Measurements from ENCODE around the gene FIGNL2. TPM values are rescaled to one million over a fixed set of nuclear protein-coding genes. Genes with fewer than 3 reads are reported as not detected.
A peak's percentile ranks its signal among the peaks of the same experiment; 100 is the strongest.

Gene FIGNL2
- total RNA-seq, 4 donors from 2014 or later = 0.17 to 0.49 (median 0.29) TPM; not detected in 1

DNA sequence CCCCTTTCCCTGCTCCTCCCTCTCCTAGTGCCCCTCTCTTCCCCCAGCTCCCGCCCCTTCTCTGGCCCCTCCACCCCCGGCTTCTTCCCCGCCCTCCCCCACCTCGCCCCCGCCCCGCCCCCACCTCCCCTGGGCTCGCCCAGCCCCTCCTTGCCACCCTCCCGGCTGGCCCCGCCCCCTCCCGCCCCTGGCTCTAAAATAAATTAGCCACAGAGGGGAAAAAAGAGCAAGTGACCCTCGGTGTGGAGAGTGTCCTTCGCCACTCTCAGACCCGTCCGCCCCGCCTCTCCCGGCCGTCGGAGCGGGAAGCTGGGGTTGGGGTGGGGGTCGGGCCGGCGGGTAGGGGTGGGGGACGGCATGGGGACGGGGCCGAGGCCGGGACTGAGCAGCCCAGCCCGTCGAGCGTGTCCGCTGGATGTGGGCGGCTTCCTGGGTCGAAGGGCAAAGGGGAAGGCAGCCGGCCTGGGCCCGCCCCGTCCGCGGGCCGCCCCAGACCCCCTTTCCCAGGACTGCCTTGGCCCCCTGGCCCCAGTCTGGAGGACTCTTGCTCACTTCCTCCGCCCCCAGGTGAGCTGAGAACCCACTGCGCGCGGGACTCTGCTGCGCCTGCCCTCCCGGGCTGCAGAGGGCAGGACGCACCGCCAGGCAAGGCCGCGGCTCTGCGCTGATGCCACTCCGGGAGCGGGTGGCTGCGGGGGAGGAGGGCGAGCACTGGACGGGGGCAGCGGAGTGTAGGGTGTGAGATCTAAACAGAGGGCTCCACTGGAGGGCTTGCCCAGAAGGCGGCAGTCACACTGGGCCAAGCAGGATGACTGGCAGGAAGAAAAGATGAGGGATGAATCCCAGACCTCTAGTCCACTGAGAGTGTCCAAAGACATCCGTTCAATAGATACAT is 570 bp upstream of the FIGNL2 start:
- no peak for DNase-seq (ENCODE audit: low spot score in 2 of 2)

DNA sequence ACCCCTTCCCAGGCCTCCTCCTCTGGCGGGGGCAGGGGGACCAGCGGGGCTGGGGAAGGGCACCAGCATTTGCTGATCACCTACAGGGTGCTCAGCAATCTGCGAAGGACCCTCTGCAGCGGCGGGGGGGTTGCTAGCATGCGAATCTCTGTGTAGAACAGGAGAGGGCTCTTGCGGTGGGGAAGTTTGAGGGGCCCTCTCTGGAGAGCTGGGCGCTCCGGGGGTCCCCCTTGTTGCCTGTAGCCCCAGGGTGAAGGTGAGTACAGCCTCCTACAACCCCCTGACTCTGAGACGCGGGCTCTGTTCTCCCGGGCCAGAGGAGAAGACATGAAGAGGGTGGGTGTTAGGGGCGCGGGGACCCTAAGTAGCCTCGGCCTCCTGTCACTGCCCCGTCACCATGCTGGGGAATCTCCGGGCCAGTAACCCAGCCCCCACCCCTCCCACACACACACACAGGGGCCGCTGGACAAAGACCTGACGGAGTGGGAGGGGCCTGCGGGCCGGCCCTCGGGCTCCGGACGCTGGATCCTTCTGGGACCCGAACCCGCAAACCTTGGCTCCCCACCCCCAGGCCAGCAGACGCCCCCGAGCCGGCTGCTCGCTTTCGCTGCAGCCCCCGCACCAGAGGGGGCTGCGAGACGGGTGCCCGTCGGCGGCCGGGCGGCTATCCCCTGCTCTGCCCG is 734 bp downstream of the FIGNL2 start:
- no peak for DNase-seq (ENCODE audit: low spot score in 2 of 2)
- intact Hi-C loops (cut with DNase I; ENCODE audit: low total_unique reads) = no loop called here
- H3K4me3 ChIP-seq (ENCODE audit: low read depth, poor library complexity, severe bottlenecking) = peak overlapping the region; percentile 2
- WGBS, 2 donors = 2 to 5% methylated on average over 11 to 15 of the region's 40 CpGs
- TF ChIP-seq POLR2A (IDR thresholded peaks at IDR 0.05) = no peak
- TF ChIP-seq, protein P1, sequence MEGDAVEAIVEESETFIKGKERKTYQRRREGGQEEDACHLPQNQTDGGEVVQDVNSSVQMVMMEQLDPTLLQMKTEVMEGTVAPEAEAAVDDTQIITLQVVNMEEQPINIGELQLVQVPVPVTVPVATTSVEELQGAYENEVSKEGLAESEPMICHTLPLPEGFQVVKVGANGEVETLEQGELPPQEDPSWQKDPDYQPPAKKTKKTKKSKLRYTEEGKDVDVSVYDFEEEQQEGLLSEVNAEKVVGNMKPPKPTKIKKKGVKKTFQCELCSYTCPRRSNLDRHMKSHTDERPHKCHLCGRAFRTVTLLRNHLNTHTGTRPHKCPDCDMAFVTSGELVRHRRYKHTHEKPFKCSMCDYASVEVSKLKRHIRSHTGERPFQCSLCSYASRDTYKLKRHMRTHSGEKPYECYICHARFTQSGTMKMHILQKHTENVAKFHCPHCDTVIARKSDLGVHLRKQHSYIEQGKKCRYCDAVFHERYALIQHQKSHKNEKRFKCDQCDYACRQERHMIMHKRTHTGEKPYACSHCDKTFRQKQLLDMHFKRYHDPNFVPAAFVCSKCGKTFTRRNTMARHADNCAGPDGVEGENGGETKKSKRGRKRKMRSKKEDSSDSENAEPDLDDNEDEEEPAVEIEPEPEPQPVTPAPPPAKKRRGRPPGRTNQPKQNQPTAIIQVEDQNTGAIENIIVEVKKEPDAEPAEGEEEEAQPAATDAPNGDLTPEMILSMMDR (IDR thresholded peaks at IDR 0.05) = no peak

More for the DNA sequence above, 570 bp upstream of the FIGNL2 start:
- intact Hi-C loops (cut with DNase I; ENCODE audit: low total_unique reads) = no loop called here
- H3K4me3 ChIP-seq (ENCODE audit: low read depth, poor library complexity, severe bottlenecking) = no peak overlapping the region
- 58 to 73% methylated on average over 34 to 48 of the region's 57 CpGs for WGBS, 2 donors
- no peak for TF ChIP-seq POLR2A (IDR thresholded peaks at IDR 0.05)
- TF ChIP-seq, protein P1 (IDR thresholded peaks at IDR 0.05) = no peak

DNA sequence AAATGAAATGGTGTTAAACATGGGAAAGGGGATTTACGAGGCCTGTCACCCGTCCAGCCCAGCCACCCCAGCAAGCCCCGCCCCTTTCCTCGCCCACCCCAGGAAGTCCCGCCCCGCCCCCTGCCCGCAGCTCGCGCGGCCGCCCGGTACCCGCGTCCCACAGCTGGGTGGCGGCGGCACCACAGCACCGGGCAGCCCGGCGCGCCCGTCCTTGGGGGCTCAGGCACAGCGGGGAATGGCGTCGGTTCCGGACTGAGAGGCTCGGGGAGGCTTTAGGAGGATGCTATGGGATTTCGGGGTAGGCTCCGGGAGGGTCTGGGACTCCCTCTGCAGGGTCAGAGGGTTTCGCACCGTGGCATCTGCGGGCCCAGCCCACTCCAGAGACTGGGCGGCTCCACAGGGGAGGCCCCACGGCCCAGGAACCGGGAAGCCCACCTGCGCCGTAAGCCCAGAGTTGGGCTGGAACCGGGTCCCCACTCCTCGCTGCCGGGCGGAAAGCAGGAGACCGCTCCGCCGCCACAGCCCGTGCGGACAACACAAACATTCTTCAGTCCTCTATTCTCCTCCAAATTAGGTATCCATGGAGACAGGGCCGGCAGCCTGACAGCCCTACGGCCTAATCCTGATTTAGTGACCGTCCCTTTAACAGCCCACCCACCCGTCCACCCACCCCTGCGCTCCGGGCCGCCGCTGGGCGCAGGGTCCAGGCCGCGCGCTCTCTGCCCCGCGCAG is 1.4 kb downstream of the FIGNL2 start:
- H3K4me3 ChIP-seq (ENCODE audit: low read depth, poor library complexity, severe bottlenecking) = no peak overlapping the region
- TF ChIP-seq POLR2A (IDR thresholded peaks at IDR 0.05) = no peak
- TF ChIP-seq, protein P1 (IDR thresholded peaks at IDR 0.05) = no peak
- peak in 1 of 2 donors; percentile 92 for DNase-seq (ENCODE audit: low spot score in 2 of 2)

DNA sequence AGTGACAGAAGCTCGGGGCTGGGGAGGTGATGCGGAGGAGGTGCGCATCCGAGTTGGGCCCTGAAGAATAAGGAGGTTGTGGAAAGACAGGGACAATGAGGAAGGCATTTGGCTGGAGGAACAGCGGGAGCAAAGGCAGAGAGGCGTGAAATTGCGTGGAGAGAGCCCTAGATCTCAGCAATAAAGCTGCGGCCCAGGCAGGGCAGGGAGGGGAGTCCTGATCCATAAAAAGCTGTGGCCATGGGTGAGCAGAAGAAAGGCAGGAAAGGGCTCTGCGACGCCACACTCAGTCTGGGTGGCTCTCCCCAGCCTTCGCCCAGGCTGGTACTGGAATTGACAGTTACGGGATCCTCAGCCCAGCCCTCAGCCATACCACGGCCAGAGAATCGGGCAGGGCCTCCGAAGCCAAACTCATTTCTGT is 2.2 kb downstream of the FIGNL2 start:
- intact Hi-C loops (cut with DNase I; ENCODE audit: low total_unique reads) = no loop called here
- H3K4me3 ChIP-seq (ENCODE audit: low read depth, poor library complexity, severe bottlenecking) = no peak overlapping the region
- DNase-seq (ENCODE audit: low spot score in 2 of 2) = no peak
- WGBS, 2 donors = 70 to 74% methylated on average over 15 of the region's 15 CpGs
- TF ChIP-seq POLR2A (IDR thresholded peaks at IDR 0.05) = no peak
- TF ChIP-seq, protein P1 (IDR thresholded peaks at IDR 0.05) = no peak

More for the DNA sequence above, 1.4 kb downstream of the FIGNL2 start:
- WGBS, 2 donors = 0 to 2% methylated on average over 39 to 59 of the region's 59 CpGs
- intact Hi-C loops (cut with DNase I; ENCODE audit: low total_unique reads) = no loop called here

DNA sequence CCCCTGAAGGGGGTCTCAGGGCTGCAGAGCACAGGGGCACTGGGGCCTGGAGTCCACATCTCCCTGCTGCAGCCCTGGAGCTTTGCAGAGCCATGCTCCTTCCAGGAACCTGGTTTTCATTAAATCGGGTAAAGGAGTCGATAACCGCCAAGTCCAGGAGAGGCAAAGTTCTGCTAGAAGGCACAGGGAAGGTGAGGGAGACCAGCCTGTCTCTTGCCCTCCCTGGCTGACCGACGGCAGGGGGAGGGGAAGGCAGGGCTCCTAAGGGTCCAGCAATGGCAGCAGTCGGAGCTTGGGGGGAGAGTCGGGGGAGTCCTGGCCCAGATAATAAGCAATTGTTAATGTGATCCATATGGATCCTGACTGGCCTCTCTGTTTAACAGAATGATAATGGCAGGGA is 3.0 kb downstream of the FIGNL2 start:
- intact Hi-C loops (cut with DNase I; ENCODE audit: low total_unique reads) = no loop called here
- DNase-seq (ENCODE audit: low spot score in 2 of 2) = no peak
- TF ChIP-seq, protein P1 (IDR thresholded peaks at IDR 0.05) = no peak
- TF ChIP-seq POLR2A (IDR thresholded peaks at IDR 0.05) = no peak
- H3K4me3 ChIP-seq (ENCODE audit: low read depth, poor library complexity, severe bottlenecking) = no peak overlapping the region
- WGBS, 2 donors = 65 to 80% methylated on average over 7 of the region's 7 CpGs

All from lower leg skin (tissue), 4 donors.